H9 (cell line): ENCODE results near the gene SLC22A5. TPM values are rescaled to one million over a fixed set of nuclear protein-coding genes. Genes with fewer than 3 reads are reported as not detected.

Experiments
- DNase-seq: peaks from one replicate; pipeline ENCODE4 v3.0.0-alpha.2; 2017
- H2AFZ ChIP-seq: one replicate; pipeline ENCODE4 v1.6.1; 2013; ENCODE audit warnings: mild to moderate bottlenecking, low read length, control low read depth, moderate library complexity
- H2AK5ac ChIP-seq: 2 replicates; pipeline ENCODE4 v1.6.1; 2013; ENCODE audit warnings: low read length, control low read depth, mixed read lengths; ENCODE audit not compliant: insufficient read length
- H2BK120ac ChIP-seq: one replicate; pipeline ENCODE4 v1.6.1; 2013; ENCODE audit warnings: low read depth, mild to moderate bottlenecking, low read length, control low read depth, inconsistent platforms; ENCODE audit not compliant: poor library complexity, severe bottlenecking
- H2BK12ac ChIP-seq: 2 replicates; pipeline ENCODE4 v1.6.1; 2013; ENCODE audit warnings: low read length, control low read depth, mixed read lengths, low read depth; ENCODE audit not compliant: insufficient read length
- H2BK15ac ChIP-seq: 2 replicates; pipeline ENCODE4 v1.6.1; 2013; ENCODE audit warnings: low read depth, low read length, control low read depth
- H2BK20ac ChIP-seq: one replicate; pipeline ENCODE4 v1.6.1; 2013; ENCODE audit warnings: low read depth, mild to moderate bottlenecking, low read length, control low read depth, inconsistent platforms; ENCODE audit not compliant: poor library complexity, severe bottlenecking
- H2BK5ac ChIP-seq: 2 replicates; pipeline ENCODE4 v1.6.1; 2013; ENCODE audit warnings: low read length, control low read depth, mixed read lengths; ENCODE audit not compliant: insufficient read length
- H3K14ac ChIP-seq: 2 replicates; pipeline ENCODE4 v1.6.1; 2013; ENCODE audit warnings: low read length, control low read depth; ENCODE audit not compliant: insufficient read depth
- H3K18ac ChIP-seq: 2 replicates; pipeline ENCODE4 v1.6.1; 2013; ENCODE audit warnings: low read depth, mild to moderate bottlenecking, mixed read lengths, low read length, control low read depth; ENCODE audit not compliant: insufficient read length
- H3K23ac ChIP-seq: 2 replicates; pipeline ENCODE4 v1.6.1; 2013; ENCODE audit warnings: low read length, control low read depth, mixed read lengths, low read depth; ENCODE audit not compliant: insufficient read length
- H3K23me2 ChIP-seq: 2 replicates; pipeline ENCODE4 v1.6.1; 2013; ENCODE audit warnings: low read depth, mild to moderate bottlenecking, mixed read lengths, low read length, control low read depth; ENCODE audit not compliant: insufficient read length, poor library complexity, severe bottlenecking
- H3K27ac ChIP-seq: 2 replicates; pipeline ENCODE4 v1.5.1; 2013; ENCODE audit warnings: low read length, control low read depth, mixed read lengths, low read depth; ENCODE audit not compliant: insufficient read length
- H3K27me3 ChIP-seq: 2 replicates; pipeline ENCODE4 v1.6.1; 2013; ENCODE audit warnings: low read length, control low read depth, inconsistent platforms; ENCODE audit not compliant: insufficient read depth
- H3K4ac ChIP-seq: 2 replicates; pipeline ENCODE4 v1.6.1; 2013; ENCODE audit warnings: low read depth, mild to moderate bottlenecking, control low read depth, inconsistent platforms, low read length, moderate library complexity
- H3K4me1 ChIP-seq: 2 replicates; pipeline ENCODE4 v1.6.1; 2013; ENCODE audit warnings: low read length, control low read depth, inconsistent platforms; ENCODE audit not compliant: insufficient read depth
- H3K4me2 ChIP-seq: 2 replicates; pipeline ENCODE4 v1.6.1; 2013; ENCODE audit warnings: low read length, control low read depth, mixed read lengths; ENCODE audit not compliant: insufficient read length, insufficient read depth
- H3K56ac ChIP-seq: 2 replicates; pipeline ENCODE4 v1.6.1; 2013; ENCODE audit warnings: low read depth, mild to moderate bottlenecking, mixed read lengths, low read length, control low read depth; ENCODE audit not compliant: insufficient read length
- H3K79me1 ChIP-seq: 2 replicates; pipeline ENCODE4 v1.6.1; 2013; ENCODE audit warnings: low read depth, mild to moderate bottlenecking, moderate library complexity, low read length, control low read depth, inconsistent platforms; ENCODE audit not compliant: insufficient read depth, poor library complexity, severe bottlenecking
- H3K79me2 ChIP-seq: 2 replicates; pipeline ENCODE4 v1.6.1; 2013; ENCODE audit warnings: low read length, control low read depth, inconsistent platforms; ENCODE audit not compliant: insufficient read depth
- H3K9ac ChIP-seq: 2 replicates; pipeline ENCODE4 v1.6.1; 2013; ENCODE audit warnings: low read length, control low read depth, mixed read lengths; ENCODE audit not compliant: insufficient read length; ENCODE audit errors: extremely low read depth
- H3K9me3 ChIP-seq: one replicate; pipeline ENCODE4 v1.6.1; 2013; ENCODE audit warnings: low read depth, low read length, inconsistent platforms; ENCODE audit not compliant: control insufficient read depth
- H3T11ph ChIP-seq: one replicate; pipeline ENCODE4 v1.6.1; 2013; ENCODE audit warnings: mild to moderate bottlenecking, low read length, control low read depth, inconsistent platforms
- H4K20me1 ChIP-seq: one replicate; pipeline ENCODE4 v1.6.1; 2013; ENCODE audit not compliant: control insufficient read depth, insufficient read length, insufficient read depth
- H4K5ac ChIP-seq: 2 replicates; pipeline ENCODE4 v1.6.1; 2013; ENCODE audit warnings: low read depth, mild to moderate bottlenecking, mixed read lengths, low read length, control low read depth; ENCODE audit not compliant: insufficient read length
- H4K8ac ChIP-seq: replicated peaks from 2 replicates; pipeline ENCODE4 v1.6.1; 2013; ENCODE audit warnings: low read length, control low read depth, mixed read lengths, low read depth; ENCODE audit not compliant: insufficient read length
- H4K91ac ChIP-seq: 2 replicates; pipeline ENCODE4 v1.6.1; 2013; ENCODE audit warnings: low read depth, mild to moderate bottlenecking, moderate library complexity, mixed read lengths, low read length, control low read depth; ENCODE audit not compliant: insufficient read length
- H3K27ac Mint-ChIP-seq, 3 experiments: 2 replicates in 2 of 3; 3 replicates in 1 of 3; pipeline ENCODE4 v1.8.0; 2020 to 2021; ENCODE audit warnings: mixed read lengths in 3 of 3, mild to moderate bottlenecking in 1 of 3, moderate library complexity in 1 of 3
- H3K27me3 Mint-ChIP-seq: 2 replicates; pipeline ENCODE4 v1.8.0; 2021; ENCODE audit warnings: low read depth, mild to moderate bottlenecking, moderate library complexity, mixed read lengths
- H3K36me3 Mint-ChIP-seq, 3 experiments: 2 replicates in 2 of 3; 3 replicates in 1 of 3; pipeline ENCODE4 v1.8.0; 2020 to 2021; ENCODE audit warnings: low read depth in 3 of 3, mixed read lengths in 3 of 3; ENCODE audit not compliant: insufficient read depth in 1 of 3
- H3K4me1 Mint-ChIP-seq, 2 experiments: 2 replicates each; pipeline ENCODE4 v1.8.0; 2020; ENCODE audit warnings: mixed read lengths in 2 of 2
- H3K4me3 Mint-ChIP-seq, 2 experiments: 2 replicates in 1 of 2; 3 replicates in 1 of 2; pipeline ENCODE4 v1.8.0; 2020 to 2021; ENCODE audit warnings: mild to moderate bottlenecking in 2 of 2, mixed read lengths in 2 of 2, moderate library complexity in 1 of 2
- H3K9me3 Mint-ChIP-seq, 2 experiments: 2 replicates in 1 of 2; 3 replicates in 1 of 2; pipeline ENCODE4 v1.8.0; 2020; ENCODE audit warnings: mild to moderate bottlenecking in 2 of 2, mixed read lengths in 2 of 2, moderate library complexity in 1 of 2
- CTCF ChIP-seq: fragments of 200-600 bp; sonication (generic); conservative IDR thresholded peaks from 3 replicates; pipeline ENCODE4 v1.8.0; 2021; ENCODE audit warnings: antibody characterized with exemption, mild to moderate bottlenecking
- WGBS: extraction: QIAGEN DNeasy Blood & Tissue Kit; methylation state at CpG from one replicate; pipeline ENCODE4 v1.1.7; 2013; ENCODE audit warnings: missing lambda C conversion rate, low lambda C conversion rate, mixed read lengths; ENCODE audit not compliant: insufficient read length; ENCODE audit errors: extremely low coverage; 5-methylcytosine and 5-hydroxymethylcytosine counted together
- total RNA-seq: library from RNA; stranded (reverse); gene quantifications from 2 replicates; pipeline ENCODE4 v1.2.1, GENCODE V29; 2021

Gene SLC22A5
- total RNA-seq, 1 experiment from 2014 or later, result 3.4 TPM

- peaks cover 8% of the 10 kb centered on the region; the same call in 1 of the 2 replicates for H3K27me3 Mint-ChIP-seq
Measured at GRCh38 chr5:132396589-132397031, 27.1 kb downstream of the SLC22A5 start.

More at GRCh38 chr5:132396589-132397031, 27.1 kb downstream of the SLC22A5 start:
- TF ChIP-seq CTCF, result no peak
- no peaks in the 10 kb centered on the region for H4K20me1 ChIP-seq
- no peak overlapping the region for H4K5ac ChIP-seq
- H3K27ac ChIP-seq, result no peak overlapping the region
- H3K9me3 Mint-ChIP-seq, result no peaks in the 10 kb centered on the region
- H3K27me3 ChIP-seq, result no peaks in the 10 kb centered on the region
- no peak overlapping the region for H3T11ph ChIP-seq
- 0 out of 4 replicates have a peak, but pooled peaks cover 0 to 6% of the 10 kb centered on the region in 2 experiments for H3K4me1 Mint-ChIP-seq
- H2BK12ac ChIP-seq, result no peak overlapping the region
- no peak for DNase-seq
- no peak overlapping the region for H3K4me2 ChIP-seq
- H2AK5ac ChIP-seq, result no peak overlapping the region
- H3K23me2 ChIP-seq, result no peaks in the 10 kb centered on the region
- H3K56ac ChIP-seq, result no peak overlapping the region
- no peak overlapping the region for H2BK15ac ChIP-seq
- no peak overlapping the region for H3K9ac ChIP-seq
- no peak overlapping the region for H4K8ac ChIP-seq
- no peaks in the 10 kb centered on the region for H3K4me1 ChIP-seq
- no peak overlapping the region for H3K18ac ChIP-seq
- H2BK120ac ChIP-seq, result no peak overlapping the region
- H3K14ac ChIP-seq, result no peak overlapping the region
- H4K91ac ChIP-seq, result no peak overlapping the region
- H3K27ac Mint-ChIP-seq, result no peak overlapping the region
- no peak overlapping the region for H2AFZ ChIP-seq
- H2BK20ac ChIP-seq, result no peak overlapping the region
- H2BK5ac ChIP-seq, result no peak overlapping the region
- no peak overlapping the region for H3K23ac ChIP-seq
- H3K4ac ChIP-seq, result no peak overlapping the region
- H3K9me3 ChIP-seq, result no peaks in the 10 kb centered on the region
- no peak overlapping the region for H3K4me3 Mint-ChIP-seq
- no CpG with 5 or more reads among the region's 1 CpG for WGBS
- no peaks in the 10 kb centered on the region for H3K79me1 ChIP-seq
- H3K36me3 Mint-ChIP-seq, result peaks cover 0 to 2% (median 0%) of the 10 kb centered on the region in 3 experiments; a peak in 1 of 7 replicates
- no peaks in the 10 kb centered on the region for H3K79me2 ChIP-seq
